Glutamatergic neuron (in vitro differentiated cells): Measurements from ENCODE around the gene RDH12. TPM values are rescaled to one million over a fixed set of nuclear protein-coding genes. Genes with fewer than 3 reads are reported as not detected.

Source experiments
- DNase-seq: peaks from one replicate; pipeline ENCODE4 v3.0.0; 2022
- H3K27ac Mint-ChIP-seq: one replicate; pipeline ENCODE4 v1.8.0; 2020; ENCODE audit warnings: mild to moderate bottlenecking, mixed read lengths, inconsistent platforms; ENCODE audit not compliant: unreplicated experiment
- H3K27me3 Mint-ChIP-seq: one replicate; pipeline ENCODE4 v1.8.0; 2020; ENCODE audit warnings: mild to moderate bottlenecking, moderate library complexity, mixed read lengths, inconsistent platforms; ENCODE audit not compliant: unreplicated experiment
- H3K36me3 Mint-ChIP-seq: one replicate; pipeline ENCODE4 v1.8.0; 2020; ENCODE audit warnings: mild to moderate bottlenecking, mixed read lengths, inconsistent platforms; ENCODE audit not compliant: unreplicated experiment
- H3K4me1 Mint-ChIP-seq: one replicate; pipeline ENCODE4 v1.8.0; 2020; ENCODE audit warnings: mild to moderate bottlenecking, low read depth, mixed read lengths, inconsistent platforms; ENCODE audit not compliant: unreplicated experiment
- H3K4me3 Mint-ChIP-seq: one replicate; pipeline ENCODE4 v1.8.0; 2020; ENCODE audit warnings: mild to moderate bottlenecking, mixed read lengths, inconsistent platforms; ENCODE audit not compliant: unreplicated experiment
- H3K9me3 Mint-ChIP-seq: one replicate; pipeline ENCODE4 v1.8.0; 2020; ENCODE audit warnings: mild to moderate bottlenecking, moderate library complexity, mixed read lengths, inconsistent platforms; ENCODE audit not compliant: unreplicated experiment
- CTCF ChIP-seq: fragments of 200-600 bp; sonication (generic); IDR thresholded peaks from one replicate; pipeline ENCODE4 v1.5.0; 2021; ENCODE audit not compliant: partially characterized antibody, unreplicated experiment
- total RNA-seq: library from RNA; stranded (reverse); fragmentation: NEBNext Ultra II Directional; extraction: Animal tissue kit (Norgen Biotek cat#: 25700); gene quantifications from one replicate; pipeline ENCODE4 v1.2.1, GENCODE V29; 2021; ENCODE audit not compliant: unreplicated experiment

Gene RDH12
- total RNA-seq, 1 donor from 2014 or later: 0.22 TPM

DNA sequence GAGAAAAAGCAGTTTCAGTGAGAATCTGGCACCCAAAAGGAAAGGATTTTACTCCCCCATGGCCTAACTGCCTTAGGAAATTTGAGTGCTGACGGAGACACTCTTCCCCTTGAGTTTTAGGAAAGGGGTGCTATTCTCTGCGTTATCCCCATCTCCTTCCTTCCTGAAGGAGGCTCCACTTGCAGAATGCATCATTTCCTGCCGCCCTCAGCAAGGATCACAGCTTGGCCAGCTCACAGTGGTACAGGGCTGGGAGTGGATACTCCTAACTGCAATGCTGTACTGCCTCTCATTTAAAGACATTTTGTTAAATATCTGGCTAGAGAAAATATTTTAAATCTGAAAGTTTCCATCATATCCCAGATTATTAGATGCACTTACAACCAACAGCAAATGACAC is 33.0 kb downstream of the RDH12 start:
- H3K27me3 Mint-ChIP-seq: no peaks in the 10 kb centered on the region
- no peak for TF ChIP-seq CTCF
- no peaks in the 10 kb centered on the region for H3K36me3 Mint-ChIP-seq
- no peak for DNase-seq
- H3K4me3 Mint-ChIP-seq: no peak overlapping the region
- no peak overlapping the region for H3K27ac Mint-ChIP-seq
- H3K4me1 Mint-ChIP-seq: peaks cover 3% of the 10 kb centered on the region
- H3K9me3 Mint-ChIP-seq: no peaks in the 10 kb centered on the region

DNA sequence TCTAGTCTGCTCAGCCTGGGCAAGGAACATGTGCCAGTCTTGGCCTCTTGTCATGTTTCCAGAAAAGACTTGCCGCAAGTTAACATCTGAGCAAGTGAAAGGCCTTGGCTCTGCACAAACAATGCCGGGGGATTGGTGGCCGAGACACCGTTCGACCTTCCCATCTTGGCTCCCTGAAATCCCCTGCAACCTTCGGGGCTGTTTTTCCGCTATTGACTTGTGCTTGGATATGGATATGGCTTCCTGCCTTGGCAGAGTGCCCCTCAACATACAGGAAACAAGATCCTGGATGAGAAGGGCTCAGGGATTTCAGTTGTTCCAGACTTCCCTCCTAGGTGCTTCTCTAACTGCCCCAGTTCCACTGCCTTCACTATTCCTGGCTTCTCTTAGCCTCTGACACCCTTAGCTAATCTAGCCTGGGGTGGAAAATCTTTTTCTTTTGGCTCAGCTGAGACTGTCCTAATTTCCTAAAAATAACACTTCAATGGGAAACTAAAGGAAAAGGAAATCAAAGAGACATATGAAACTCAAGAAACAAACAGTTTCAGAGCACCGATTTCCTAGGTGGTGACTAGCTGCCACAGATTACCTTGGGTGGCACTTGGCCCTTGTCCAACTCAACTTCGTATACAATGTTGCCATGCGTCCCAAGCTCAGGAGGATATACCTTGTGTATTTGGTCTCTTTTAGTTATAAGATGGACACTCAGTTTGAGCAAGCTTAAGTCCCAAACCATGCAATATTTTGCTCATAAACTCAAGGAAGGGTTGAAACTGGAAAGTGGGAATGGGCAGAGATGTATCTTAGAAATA is 33.9 kb downstream of the RDH12 start:
- Mint-ChIP-seq H3K4me1 (no peaks in the 10 kb centered on the region), H3K27ac (no peak overlapping the region), H3K9me3 (no peaks in the 10 kb centered on the region), H3K27me3 (no peaks in the 10 kb centered on the region), H3K36me3 (no peaks in the 10 kb centered on the region), H3K4me3 (no peak overlapping the region)
- DNase-seq: no peak
- no peak for TF ChIP-seq CTCF

- DNase-seq: no peak
- Mint-ChIP-seq H3K27me3 (no peaks in the 10 kb centered on the region), H3K27ac (no peak overlapping the region), H3K4me1 (no peaks in the 10 kb centered on the region), H3K4me3 (no peak overlapping the region), H3K36me3 (no peaks in the 10 kb centered on the region), H3K9me3 (no peaks in the 10 kb centered on the region)
- TF ChIP-seq CTCF: no peak
Observed at GRCh38 chr14:67736771-67737170, 35.1 kb downstream of the RDH12 start.

DNA sequence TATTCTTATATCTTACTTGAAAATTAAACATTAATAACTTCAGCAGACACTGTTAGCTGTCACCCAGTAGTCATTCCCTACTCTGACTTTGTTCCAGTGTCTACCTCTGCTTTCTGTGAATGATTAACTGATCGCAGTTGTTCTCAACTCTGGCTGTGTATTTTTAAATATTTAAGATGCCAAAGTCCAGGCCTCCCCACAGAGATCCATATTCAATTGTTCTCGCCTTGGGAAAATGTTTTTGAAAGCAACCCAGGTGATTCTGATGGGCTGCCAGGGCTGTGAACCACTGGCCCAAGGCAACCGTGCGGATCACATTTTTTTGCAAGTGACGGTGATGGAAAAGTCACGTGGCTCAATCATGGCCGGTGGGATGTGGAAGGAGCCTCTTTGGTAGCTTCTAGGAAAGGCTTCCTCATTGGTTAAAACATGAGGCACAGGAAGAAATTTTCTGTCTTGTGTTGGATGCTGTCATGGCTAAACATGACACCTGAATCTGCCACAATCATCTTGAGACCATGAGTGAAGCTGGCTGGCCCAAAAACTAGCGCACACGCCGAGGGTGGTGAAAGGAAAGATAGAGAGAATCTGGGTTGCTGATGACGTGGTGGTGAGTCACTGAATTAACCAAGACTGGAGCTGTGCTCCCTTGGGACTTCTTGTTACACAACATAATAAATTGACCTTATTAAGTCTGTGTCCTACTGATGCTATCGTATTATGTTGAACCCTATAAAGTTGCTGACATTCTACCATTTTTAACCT is 37.2 kb downstream of the RDH12 start:
- no peak overlapping the region for H3K27ac Mint-ChIP-seq
- H3K27me3 Mint-ChIP-seq: no peaks in the 10 kb centered on the region
- H3K9me3 Mint-ChIP-seq: no peaks in the 10 kb centered on the region
- TF ChIP-seq CTCF: no peak
- H3K4me3 Mint-ChIP-seq: no peak overlapping the region
- no peaks in the 10 kb centered on the region for H3K4me1 Mint-ChIP-seq
- no peak for DNase-seq
- no peaks in the 10 kb centered on the region for H3K36me3 Mint-ChIP-seq

DNA sequence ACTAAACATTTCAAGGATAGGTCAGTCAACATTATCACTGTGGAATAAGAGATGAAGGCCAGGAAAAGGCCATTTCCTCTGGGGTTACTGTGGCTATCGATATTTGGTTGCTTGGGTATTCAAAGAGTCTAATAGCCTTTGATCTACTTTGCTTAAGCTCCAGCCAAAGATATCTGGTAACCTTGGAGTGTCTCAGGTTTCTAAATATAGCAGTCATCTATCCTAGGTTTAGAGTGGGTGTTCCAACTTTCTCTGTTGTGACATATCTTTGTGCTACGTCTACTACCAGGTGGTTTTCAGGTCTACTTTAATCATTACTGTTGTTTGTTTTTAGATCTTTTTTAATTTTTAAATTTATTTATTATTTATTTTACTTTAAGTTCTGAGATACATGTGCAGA is 42.4 kb downstream of the RDH12 start:
- Mint-ChIP-seq H3K4me1 (no peaks in the 10 kb centered on the region), H3K9me3 (no peaks in the 10 kb centered on the region), H3K36me3 (no peaks in the 10 kb centered on the region), H3K4me3 (no peak overlapping the region), H3K27ac (no peak overlapping the region), H3K27me3 (peaks cover 2% of the 10 kb centered on the region)
- TF ChIP-seq CTCF: no peak
- no peak for DNase-seq
